HG03039 (cell line): ENCODE data around the gene QRICH1.
A peak's percentile ranks its signal among the peaks of the same experiment; 100 is the strongest.

Source experiments
- ATAC-seq: cut with Tn5 transposase; IDR thresholded peaks from one replicate; pipeline ENCODE4 v1.9.1; 2021; ENCODE audit warnings: mild to moderate bottlenecking, moderate library complexity; ENCODE audit not compliant: unreplicated experiment

QRICH1 gene

GRCh38 chr3:49093853-49094767, at the start of gene QRICH1:
QRICH1 (minus strand) TSS chr3:49094071; CDS start chr3:49077017, 17,054 bp downstream.
- peak; percentile 70 for ATAC-seq

GRCh38 chr3:49140080-49140479, 46.2 kb upstream of the QRICH1 start:
- no peak for ATAC-seq

- ATAC-seq, result no peak
Observed at GRCh38 chr3:49135499-49135898, 41.6 kb upstream of the QRICH1 start.

GRCh38 chr3:49134471-49135265, 40.8 kb upstream of the QRICH1 start:
- no peak for ATAC-seq

GRCh38 chr3:49133226-49133951, 39.5 kb upstream of the QRICH1 start:
- ATAC-seq, result no peak

- no peak for ATAC-seq
Observed at GRCh38 chr3:49132437-49133225, 38.8 kb upstream of the QRICH1 start, which contains the start of gene LAMB2. LAMB2 (minus strand) TSS chr3:49133050; CDS start chr3:49132867, 183 bp downstream.

- no peak for ATAC-seq
Observed at GRCh38 chr3:49132073-49132436, 38.2 kb upstream of the QRICH1 start.

GRCh38 chr3:49131576-49131975, 37.7 kb upstream of the QRICH1 start:
- no peak for ATAC-seq

GRCh38 chr3:49131040-49131439, 37.2 kb upstream of the QRICH1 start:
- no peak for ATAC-seq

- ATAC-seq, result no peak
Observed at GRCh38 chr3:49124991-49125670, 31.3 kb upstream of the QRICH1 start.

- no peak for ATAC-seq
Observed at GRCh38 chr3:49124203-49124602, 30.3 kb upstream of the QRICH1 start.

GRCh38 chr3:49123687-49124086, 29.8 kb upstream of the QRICH1 start:
- ATAC-seq, result no peak

GRCh38 chr3:49122886-49123545, 29.1 kb upstream of the QRICH1 start:
- no peak for ATAC-seq

GRCh38 chr3:49122451-49122850, 28.6 kb upstream of the QRICH1 start:
- no peak for ATAC-seq

GRCh38 chr3:49122022-49122421, 28.2 kb upstream of the QRICH1 start:
- ATAC-seq, result no peak

GRCh38 chr3:49121132-49121736, 27.4 kb upstream of the QRICH1 start:
- ATAC-seq, result no peak

GRCh38 chr3:49120438-49121131, 26.7 kb upstream of the QRICH1 start, which contains the start of gene USP19:
USP19 (minus strand) TSS chr3:49120823; CDS start chr3:49119145, 1,678 bp downstream.
- peak; percentile 77 for ATAC-seq

- ATAC-seq, result no peak
Observed at GRCh38 chr3:49120096-49120437, 26.2 kb upstream of the QRICH1 start.
